Measurements from ENCODE around the gene SPATS2L.

SPATS2L gene

DNA sequence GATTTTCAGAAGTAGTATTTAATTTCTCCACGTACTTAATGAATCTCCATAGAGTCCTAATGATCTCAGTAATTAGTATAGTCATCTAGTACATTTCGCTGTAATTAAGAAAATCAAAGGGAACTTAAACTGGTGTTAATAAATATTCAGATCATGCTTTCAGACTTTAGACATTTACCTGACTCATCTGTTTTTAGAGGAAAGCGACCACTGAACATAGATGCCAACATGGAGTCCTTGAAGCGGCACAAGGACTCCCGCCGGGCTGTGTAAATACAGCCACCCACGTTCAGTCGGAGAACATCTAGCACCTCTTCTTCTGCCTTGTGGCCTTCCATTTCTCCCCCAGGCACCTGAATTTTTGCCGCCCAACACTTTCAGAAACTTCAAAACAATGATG lies 200.2 kb downstream of the SPATS2L start:
- no peak for DNase-seq (ENCODE audit: low read depth)

DNA sequence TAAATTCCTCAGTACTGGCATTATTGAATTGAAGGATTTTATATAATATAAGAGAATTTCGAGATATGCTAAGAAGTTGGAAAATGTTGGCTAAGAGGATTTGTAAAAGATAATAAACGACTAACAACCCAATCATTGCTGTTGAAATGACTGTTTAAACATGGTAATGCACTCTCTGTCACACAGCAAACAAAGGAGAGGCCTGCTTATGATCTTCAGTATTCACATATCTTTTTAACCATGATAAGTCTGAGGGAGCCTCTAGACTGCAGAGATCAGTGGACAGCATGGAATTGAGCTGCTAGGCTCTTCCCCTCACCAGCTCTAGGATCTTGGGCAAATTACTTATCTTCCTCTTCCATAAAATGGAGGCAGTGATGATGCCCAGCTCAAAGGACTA lies 200.7 kb downstream of the SPATS2L start:
- no peak for DNase-seq (ENCODE audit: low read depth)

DNA sequence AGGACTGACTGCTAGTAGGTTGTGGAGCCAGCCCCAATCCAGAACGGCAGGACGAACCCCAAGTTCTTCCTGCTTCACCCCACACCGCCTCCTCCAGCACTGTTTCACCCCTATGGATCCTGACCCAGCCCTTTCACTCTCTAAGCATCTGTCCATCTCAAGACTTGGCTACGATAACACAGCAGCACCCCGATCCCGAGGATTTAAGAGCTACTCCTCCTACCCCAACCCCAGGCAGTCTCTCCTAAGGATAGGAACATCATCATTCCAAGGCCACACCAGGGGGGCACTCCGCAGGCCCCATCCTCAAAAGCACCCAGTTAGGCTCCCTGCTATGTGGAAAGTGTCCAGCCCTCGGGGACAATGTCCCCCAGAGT lies 202.7 kb downstream of the SPATS2L start:
- no peak for DNase-seq (ENCODE audit: low read depth)

DNA sequence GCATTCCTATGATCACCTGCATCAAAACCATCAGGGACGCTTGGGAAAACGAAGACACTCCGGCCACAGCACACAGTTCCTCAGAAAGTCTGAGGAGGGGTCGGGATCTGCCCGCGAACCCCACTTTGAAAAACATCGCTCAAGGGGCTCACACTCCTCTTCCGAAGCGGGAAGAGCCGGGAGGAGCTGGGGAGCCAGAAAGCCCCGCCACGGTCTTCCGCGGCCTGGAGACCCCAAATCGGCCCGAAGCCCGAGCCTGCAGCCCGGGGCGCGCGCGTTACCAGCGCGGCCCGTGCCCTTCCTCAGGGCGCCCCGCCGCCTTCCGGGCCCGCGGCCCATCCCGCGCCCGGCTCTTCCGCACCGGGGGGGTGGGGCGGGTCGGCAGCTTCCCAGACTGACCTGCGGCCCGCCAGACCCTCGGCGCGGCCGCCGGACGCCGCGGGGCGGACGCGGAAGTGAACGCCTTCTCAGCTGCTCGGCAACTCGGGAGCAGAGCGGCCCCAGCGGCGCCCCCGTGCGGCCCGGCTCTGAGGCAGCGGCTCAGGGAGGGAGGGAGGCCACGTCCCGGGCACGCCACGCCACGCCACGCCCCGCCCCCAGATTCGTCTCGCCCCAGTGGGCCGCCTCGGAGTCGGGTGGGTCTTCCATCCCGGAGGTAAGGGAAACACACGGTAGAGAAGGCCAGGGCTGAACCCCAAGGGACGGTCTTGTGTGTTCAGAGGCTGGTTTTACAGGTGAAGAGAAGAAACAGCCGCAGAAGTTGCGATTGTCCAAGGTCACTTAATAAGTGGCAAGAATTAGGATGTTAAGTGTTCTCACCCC lies 203.3 kb downstream of the SPATS2L start, which contains the start of gene KCTD18:
Gene KCTD18 (minus strand): TSS at position 457 of the 822 bp plus-strand sequence. CDS start 3,052 bp downstream, outside the sequence.
- DNase-seq (ENCODE audit: low read depth) = peak; percentile 79

DNA sequence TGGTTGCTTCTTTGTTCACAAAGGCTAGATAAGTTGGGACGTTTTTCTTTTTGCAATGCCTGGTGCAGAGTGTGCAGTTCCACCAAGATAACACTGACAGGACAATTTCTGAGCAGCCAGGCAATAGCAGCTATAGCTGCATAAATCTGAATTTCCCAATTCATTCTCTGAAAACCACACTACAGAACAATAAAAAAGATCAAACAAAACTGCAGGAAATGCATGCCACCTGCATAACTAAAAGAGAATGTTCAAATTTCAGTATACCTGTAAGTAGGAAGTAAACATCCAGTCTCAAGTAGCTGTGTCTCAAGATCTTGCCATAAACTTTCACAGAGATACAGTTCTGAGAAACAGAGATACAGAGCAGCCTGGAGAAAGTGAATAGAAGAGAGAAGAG lies 208.7 kb downstream of the SPATS2L start:
- no peak for DNase-seq (ENCODE audit: low read depth)

DNA sequence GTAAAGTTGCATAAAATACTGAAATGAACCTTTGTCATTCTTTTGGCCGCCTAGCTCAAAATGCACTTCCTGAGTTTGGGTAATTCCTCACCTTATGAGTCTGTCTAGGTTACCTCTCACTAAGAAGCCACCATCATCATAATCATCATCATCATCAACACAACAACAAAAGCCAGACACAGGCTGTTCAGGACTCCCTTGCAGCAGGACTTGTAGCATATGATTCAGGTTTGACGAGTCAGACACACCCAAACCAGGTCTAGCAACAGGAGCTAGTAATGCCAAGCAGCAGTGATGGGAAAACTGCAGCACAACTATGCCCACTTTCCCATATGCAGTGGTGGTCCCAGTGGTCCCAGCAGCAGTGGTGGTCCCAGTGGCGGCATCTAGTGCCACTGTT lies 216.7 kb downstream of the SPATS2L start:
- no peak for DNase-seq (ENCODE audit: low read depth)

DNA sequence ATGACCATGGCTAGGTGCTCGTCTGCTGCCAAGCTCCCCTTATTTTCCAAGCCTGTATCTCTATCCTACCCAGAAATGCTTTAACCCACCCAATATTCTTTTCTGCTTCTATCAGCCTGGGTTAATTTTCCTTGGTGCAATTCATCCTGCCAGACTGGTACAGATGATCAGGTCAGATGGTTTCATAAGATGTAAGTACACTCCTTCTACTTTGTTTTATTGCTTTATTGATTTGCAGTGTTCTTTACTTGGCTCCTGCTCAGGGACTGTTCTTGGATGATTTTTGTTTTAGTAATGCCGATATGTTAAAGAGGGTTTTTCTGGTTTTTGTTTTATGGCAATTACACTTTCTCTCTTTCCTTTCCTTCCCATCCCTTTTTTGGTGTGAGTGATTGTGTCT lies 217.1 kb downstream of the SPATS2L start:
- DNase-seq (ENCODE audit: low read depth) = no peak

DNA sequence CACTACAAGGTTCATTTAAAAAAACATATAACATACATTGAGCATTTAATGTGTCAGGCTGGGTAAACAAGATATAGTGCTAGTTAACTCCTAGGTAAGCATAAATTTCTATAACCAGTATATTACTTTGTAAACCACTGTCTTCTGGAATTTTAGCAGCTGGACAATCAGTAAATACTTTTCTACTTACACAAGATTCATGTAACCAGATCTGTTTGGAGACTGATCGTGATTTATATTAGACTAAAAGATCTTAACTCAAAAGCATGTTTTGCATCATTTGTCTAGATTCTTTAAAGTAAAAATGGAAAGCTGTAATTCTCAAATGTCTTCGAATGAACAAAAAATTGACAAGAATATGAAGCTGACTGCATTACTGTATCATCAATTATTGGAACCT lies 218.6 kb downstream of the SPATS2L start:
- no peak for DNase-seq (ENCODE audit: low read depth)

DNA sequence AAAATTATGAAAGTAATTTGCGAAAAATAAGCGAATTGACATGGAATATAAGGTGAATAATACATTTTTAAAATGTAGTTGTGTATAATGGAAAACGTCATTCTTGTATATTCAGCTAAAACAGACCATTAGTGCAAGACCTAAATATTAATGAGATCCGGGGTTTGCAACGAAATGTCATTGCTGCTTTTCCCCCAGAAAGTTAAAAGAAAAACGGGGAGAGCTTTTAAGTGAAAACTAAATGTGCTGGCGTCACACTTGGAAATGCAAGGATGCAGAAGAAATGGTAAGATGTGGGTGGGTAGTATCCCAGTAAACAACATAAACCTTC lies 219.0 kb downstream of the SPATS2L start:
- DNase-seq (ENCODE audit: low read depth) = no peak

DNA sequence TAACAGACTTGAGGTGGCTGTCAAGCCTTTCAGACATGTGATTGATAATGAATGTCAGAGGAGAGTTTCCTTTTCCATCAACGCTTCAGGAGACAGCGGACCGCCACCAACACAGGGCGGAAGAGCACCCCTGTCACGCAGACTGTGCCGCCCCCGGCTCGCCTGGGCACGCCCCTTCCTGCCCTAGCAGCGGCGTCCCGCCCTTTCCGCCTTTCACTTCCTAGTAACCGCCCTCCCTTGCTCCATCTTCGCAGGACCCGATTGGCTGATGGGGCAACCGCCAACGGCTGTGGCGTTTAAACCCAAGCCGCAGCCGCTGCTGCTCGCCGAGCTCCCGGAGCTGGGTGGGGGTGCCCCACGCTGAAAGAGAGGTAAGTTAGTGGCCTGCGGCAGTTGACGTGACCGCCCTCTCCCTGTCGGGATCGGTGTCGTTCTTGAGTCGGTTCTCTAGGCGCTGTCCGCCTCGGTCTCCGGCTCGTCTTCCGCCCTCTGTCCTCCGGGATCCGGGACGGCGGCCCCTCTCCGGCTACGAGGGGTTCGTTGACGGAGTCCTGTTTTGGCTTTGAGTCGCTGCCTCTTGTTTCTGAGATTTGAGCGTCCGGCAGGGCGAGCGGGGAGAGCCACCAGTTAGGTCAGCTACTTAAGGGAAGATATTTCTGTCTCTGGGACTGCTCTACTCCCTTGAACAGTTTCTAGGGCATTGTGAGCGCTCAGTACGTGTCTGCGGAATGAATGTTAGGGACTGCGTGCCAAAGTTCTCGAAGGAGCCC lies 219.6 kb downstream of the SPATS2L start, which contains the start of gene SGO2:
Gene SGO2 (plus strand): TSS at position 326 of the 770 bp plus-strand sequence. CDS start 6,769 bp downstream, outside the sequence.
- DNase-seq (ENCODE audit: low read depth) = peak; percentile 81

DNA sequence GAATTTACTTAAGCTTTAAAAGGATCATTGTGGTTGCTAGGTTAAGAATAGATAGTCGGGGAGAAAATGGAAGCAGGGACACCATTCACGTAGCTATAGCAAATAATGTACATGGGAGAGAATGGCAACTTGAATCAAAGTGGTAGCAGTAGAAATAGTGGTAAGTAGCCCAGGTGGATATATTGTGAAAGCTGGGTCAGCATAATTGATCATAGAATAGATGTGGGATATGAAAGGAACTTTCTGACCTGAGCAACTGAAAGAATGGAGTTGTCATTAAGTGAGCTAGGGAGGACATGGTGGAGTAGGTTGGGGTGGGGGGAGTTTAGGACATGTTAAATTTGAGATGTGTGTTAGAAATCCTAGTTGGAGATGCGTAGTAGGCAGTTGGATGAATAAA lies 221.7 kb downstream of the SPATS2L start:
- DNase-seq (ENCODE audit: low read depth) = no peak
